Ureter (tissue), 1 donor: Measurements from ENCODE around the gene LDB2. TPM values are rescaled to one million over a fixed set of nuclear protein-coding genes. Genes with fewer than 3 reads are reported as not detected.
"Not testable (repeated sequence)": the region's sequence is repeated elsewhere in the genome, so short reads cannot be mapped to it uniquely, and the experiment has no call there.

Experiments used
- DNase-seq: peaks from one replicate; pipeline ENCODE4 v3.0.0-alpha.2; 2020; ENCODE audit warnings: low spot score
- total RNA-seq: library from RNA; stranded (reverse); gene quantifications from one replicate; pipeline ENCODE4 v1.2.4, GENCODE V29; 2023
- donor health status: DM: yes; HTN: yes; CAD: no.

Gene LDB2
- total RNA-seq, 1 donor from 2014 or later = 63.3 TPM

- DNase-seq = no peak
These were observed 302.2 kb downstream of the LDB2 start for GRCh38 chr4:16596267-16596666.

DNA sequence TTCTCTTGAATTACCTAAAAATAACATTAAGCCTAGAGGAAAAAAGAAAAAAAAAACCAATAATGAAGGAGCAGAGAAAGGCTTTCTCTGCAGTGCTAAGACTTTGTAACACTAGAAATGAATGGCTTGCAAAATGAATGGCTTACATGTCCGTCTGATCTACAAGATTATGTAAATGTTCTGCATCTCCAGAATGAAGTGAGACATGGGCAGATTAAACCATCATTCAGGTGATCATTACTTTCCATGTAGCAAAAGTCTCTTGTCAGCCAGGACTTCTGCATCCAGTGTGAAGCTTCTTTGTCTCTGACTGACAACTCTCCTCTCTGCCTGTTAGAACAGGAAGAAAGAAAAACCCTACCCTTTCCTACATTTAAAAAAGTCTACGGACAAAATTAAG, 304.3 kb downstream of the LDB2 start:
- no peak for DNase-seq

- no peak for DNase-seq
These were observed 305.1 kb downstream of the LDB2 start for GRCh38 chr4:16593386-16593785.

DNA sequence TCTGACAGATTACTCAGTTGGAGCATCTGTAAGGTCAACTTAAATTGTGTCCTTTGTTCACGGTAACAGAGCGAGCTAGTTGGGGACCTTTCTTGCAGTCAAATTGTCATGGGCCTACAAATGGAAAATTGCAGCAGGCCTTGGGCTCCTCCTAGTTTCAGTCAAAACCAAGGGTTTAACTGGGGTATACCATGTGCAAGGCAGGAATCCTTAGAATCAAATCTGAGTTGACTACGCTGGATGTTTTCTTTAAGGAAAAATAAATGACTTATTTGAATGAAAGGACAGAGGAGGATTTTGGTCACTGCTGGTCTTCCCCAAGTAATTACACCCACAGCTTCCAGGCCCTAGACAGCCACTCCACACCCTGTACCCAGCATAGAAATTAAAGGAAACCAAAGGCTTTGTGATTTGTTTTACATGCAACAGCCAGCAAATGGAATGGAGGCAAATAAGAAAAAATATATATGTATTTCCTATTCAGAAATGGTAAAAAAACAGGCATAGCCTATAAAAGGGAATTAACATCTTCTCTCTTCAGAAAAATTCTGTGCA, 307.1 kb downstream of the LDB2 start:
- DNase-seq = no peak

- DNase-seq = no peak
These were observed 307.6 kb downstream of the LDB2 start for GRCh38 chr4:16590797-16591196.

GRCh38 chr4:16588651-16589050, 309.8 kb downstream of the LDB2 start:
- DNase-seq = no peak

GRCh38 chr4:16588149-16588548, 310.3 kb downstream of the LDB2 start:
- DNase-seq = no peak

DNA sequence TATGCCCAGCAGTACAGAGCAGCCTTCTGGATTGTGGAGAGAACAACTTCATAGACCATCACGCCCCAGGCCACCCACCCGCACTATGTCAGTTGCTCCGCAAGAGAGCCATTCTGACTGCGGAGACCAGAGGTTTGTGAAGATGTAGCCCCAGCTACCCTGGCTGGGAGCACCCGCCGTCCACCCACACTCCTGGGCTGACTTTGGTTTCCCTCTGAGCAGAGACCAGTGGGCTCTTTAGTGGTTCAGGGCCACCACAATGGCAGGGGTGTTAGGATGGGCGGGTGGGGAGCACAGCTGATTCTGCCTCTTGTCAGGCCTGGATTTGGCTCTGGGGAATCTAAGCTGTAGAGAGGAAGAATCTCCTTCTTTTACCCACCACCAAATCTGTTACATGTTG, 313.4 kb downstream of the LDB2 start:
- DNase-seq = no peak

DNA sequence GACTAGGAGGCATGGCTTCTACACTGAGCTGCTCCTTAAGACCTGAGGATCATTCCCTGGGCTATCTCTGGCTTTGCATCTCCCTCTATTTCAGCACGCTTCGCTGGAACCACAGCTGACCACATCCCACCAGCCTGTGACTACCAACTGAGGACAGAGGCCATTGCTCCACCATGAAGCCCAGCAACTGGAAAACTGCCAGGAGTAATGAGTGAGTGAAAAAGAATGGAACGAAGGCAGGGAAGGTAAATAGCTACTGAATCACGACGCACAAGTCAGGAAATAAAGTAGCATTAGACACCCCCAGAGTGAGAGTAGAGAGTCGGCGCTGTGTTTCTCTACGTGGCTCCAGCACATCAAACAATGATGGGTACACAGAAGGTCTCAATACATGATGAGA, 314.7 kb downstream of the LDB2 start:
- no peak for DNase-seq

GRCh38 chr4:16582526-16582925, 315.9 kb downstream of the LDB2 start:
- DNase-seq = no peak

DNA sequence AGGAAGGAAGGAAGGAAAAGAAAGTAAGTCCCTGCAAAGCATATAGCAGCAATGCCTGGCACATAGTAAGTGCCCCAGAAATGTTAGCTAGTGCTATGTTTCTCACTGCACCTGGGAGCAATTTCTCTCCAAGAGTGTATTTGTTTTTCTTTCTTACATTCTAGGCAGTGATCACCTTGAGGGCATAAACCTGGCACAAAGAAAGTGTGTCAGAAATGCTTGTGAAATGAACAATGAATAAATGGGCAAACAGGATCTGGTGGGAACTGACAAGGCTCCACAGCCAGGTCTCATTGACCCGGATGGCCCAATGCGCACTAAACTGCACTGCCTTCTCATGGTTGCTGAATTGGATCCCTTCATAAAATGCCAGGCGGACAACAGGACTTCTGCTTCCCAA, 316.4 kb downstream of the LDB2 start:
- no peak for DNase-seq

- no peak for DNase-seq
These were observed 317.3 kb downstream of the LDB2 start for GRCh38 chr4:16581117-16581516.

GRCh38 chr4:16580514-16580913, 317.9 kb downstream of the LDB2 start:
- DNase-seq = no peak

GRCh38 chr4:16579866-16580265, 318.6 kb downstream of the LDB2 start:
- DNase-seq = no peak

DNA sequence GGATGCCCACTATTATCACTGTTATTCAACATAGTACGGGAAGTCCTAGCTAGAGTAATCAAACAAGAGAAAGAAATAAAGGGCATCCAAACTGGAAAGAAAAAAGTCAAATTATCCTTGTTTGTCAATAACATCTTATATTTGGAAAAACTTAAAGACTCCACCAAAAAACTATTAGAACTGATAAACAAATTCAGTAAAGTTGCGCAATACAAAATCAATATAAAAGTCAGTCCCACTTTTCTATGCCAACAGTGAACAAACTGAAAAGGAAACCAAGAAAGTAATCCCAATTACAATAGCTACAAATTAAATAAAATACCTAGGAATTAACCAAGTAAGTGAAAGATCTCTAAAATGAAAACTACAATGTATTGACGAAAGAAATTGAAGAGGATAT, 321.3 kb downstream of the LDB2 start:
- DNase-seq = no peak

DNA sequence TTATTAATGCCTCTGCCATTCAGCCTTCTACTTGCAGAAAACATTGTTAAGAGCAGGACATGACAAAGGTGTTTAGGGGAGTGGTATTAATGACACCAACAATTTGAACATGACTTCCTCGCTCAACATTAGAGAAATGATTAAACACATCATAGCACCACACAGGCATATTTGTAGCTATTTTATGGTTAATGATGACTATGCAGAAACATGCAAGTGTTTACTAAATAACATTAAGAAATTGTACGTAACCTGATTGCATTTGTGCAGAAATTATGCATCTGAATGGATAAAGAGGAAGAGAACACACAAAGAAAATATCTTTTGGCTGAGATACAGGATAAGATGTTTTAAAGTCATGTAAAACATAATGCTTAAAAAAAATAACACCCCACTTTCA, 323.5 kb downstream of the LDB2 start:
- no peak for DNase-seq

DNA sequence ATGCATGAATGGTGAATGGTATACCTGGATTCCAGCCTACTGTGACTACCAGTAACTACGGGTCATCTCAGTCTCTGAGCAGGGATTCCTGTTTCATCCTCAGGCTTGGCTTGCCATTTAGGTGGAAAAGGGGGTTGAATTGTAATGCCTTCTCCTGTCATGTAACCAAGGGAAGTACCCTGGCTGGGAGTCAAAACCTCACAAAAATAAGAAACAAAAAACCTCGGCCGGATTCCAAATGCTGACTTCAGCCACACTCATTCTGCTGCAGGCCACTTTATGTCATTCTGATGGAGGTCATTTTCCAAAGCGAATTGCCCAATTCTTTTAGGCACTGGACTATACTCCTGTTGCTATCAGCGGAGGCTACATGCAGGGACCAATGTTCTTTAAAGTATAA, 324.7 kb downstream of the LDB2 start:
- DNase-seq = peak; percentile 62

- DNase-seq = no peak
These were observed 325.2 kb downstream of the LDB2 start for GRCh38 chr4:16573206-16573605.

GRCh38 chr4:16572631-16573030, 325.8 kb downstream of the LDB2 start:
- no peak for DNase-seq

GRCh38 chr4:16572161-16572560, 326.3 kb downstream of the LDB2 start:
- DNase-seq = no peak

GRCh38 chr4:16569790-16570189, 328.7 kb downstream of the LDB2 start:
- no peak for DNase-seq

DNA sequence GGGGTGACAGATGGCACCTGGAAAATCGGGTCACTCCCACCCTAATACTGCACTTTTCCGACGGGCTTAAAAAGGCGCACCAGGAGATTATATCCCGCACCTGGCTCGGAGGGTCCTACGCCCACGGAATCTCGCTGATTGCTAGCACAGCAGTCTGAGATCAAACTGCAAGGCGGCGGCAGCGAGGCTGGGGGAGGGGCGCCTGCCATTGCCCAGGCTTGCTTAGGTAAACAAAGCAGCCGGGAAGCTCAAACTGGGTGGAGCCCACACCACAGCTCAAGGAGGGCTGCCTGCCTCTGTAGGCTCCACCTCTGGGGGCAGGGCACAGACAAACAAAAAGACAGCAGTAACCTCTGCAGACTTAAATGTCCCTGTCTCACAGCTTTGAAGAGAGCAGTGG, 341.1 kb downstream of the LDB2 start:
- DNase-seq = not testable (repeated sequence)

GRCh38 chr4:16555156-16555555, 343.3 kb downstream of the LDB2 start:
- no peak for DNase-seq

DNA sequence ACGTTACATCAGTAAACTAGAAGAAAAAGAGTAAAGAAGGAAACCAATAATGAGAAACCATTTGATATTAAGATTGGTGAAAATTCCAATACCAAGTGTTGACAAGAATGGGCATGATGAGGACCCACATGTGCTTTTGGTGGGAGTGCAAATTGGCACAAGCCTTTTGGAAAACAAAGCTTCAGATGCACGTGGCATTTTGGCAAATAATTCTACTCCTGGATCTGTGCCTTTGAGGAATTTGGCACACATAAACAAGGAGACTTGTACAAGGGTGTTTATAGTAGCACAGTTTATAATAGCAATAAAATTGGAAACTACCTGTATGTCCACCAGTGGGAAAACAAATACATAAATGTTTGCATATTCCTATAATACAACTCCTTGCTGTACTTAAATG, 347.9 kb downstream of the LDB2 start:
- DNase-seq = no peak

- no peak for DNase-seq
These were observed 352.8 kb downstream of the LDB2 start for GRCh38 chr4:16545656-16546055.
